ENCODE data around the gene ZBTB32.

ZBTB32 gene

DNA sequence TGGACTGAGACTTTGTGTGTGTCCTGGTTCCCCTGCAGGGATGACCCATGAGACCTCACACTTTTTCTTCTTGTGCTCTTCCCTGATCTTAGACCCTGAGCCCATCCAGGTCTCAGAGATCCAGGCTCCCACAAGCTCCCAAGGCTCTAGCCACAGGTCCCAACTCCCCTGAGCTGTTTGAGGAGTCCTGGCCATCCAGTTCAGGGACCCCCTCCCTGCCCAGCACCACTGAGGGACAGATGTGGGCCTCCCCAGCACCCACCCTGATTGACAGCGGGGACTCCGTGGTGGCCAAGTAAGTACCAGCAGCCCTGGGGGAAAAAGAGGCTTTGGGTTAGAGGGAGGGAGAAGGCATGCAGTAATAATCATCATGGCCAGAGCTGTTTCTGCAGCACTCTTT is 55.3 kb downstream of the ZBTB32 start:
- DNase-seq (ENCODE audit: low read depth), result no peak
- no peak overlapping the region for H3K4me3 ChIP-seq (ENCODE audit: low read depth, low read length)

DNA sequence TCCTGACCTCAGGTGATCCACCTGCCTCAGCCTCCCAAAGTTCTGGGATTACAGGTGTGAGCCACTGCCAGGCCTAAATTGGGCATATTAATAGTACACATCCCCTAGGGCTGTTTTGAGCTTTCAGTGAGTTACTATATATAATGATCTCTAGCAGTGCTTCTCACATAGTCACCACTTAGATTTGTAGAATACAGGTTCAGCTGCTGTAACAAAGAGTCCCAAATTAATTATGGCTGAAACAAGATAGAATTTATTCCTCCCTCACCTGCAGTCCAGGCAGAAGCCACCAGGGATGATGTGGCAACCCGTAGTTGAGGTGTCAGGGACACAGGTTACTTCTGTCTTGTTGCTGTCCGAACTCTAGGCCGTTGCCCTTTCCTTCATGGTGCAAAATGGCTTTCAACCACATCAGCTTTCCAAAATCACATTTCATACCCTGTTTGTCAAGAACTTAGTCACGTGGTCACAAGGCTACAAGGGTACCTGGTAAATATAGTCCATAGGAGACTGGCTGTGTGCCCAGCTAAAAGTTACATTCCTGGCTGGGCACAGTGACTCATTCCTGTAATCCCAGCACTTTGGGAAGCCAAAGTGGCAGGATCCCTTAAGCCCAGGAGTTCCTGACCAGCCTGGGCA is 56.5 kb downstream of the ZBTB32 start:
- H3K4me3 ChIP-seq (ENCODE audit: low read depth, low read length), result no peak overlapping the region
- DNase-seq (ENCODE audit: low read depth), result no peak

DNA sequence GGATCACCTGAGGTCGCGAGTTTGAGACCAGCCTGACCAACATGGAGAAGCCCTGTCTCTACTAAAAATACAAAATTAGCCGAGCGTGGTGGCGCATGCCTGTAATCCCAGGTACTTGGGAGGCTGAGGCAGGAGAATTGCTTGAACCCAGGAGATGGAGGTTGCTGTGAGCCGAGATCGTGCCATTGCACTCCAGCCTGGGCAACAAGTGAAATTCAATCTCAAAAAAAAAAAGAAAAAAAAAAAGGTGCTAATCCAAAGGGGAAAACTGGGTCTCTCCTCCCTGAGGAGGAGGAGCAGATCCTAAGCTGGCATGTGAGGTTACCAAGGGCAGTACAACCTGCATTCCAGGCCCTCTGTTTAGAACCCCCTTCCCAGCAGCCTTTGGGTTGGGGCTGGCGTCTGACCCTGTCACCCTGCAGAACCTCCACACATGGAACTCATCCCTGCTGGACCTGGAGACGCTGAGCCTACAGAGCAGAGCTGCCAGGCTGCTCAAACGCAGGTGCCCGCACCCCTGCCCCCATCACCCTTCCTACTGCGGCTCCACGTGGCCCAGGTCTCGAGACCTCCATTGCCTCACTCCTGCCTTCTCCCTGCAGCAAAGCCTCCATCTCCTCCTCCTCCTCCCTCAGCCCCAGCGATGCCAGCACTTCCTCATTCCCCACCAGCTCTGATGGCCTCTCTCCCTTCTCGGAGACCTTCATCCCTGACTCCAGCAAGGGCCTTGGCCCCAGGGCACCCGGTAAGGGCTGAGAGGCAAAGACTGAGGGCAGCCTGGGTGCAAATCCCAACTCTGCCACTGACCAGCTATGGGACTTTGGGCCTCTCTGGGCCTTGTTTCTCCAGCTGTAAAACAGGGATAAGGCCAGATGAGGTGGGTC is 60.3 kb downstream of the ZBTB32 start:
- DNase-seq (ENCODE audit: low read depth), result no peak
- no peak overlapping the region for H3K4me3 ChIP-seq (ENCODE audit: low read depth, low read length)

Data from skeletal muscle cell (primary cell).